Measurements from ENCODE around the gene ADGRG7.
"Not testable (repeated sequence)": the region's sequence is repeated elsewhere in the genome, so short reads cannot be mapped to it uniquely, and the experiment has no call there.

ADGRG7 gene

GRCh38 chr3:100670995-100671394, 61.6 kb downstream of the ADGRG7 start:
- H3K36me3 ChIP-seq (ENCODE audit: insufficient read depth, low read length); H3K4me1 ChIP-seq (ENCODE audit: insufficient read depth, low read length); H3K9me3 ChIP-seq (ENCODE audit: low read length); H3K4me3 ChIP-seq (ENCODE audit: low read length); H2AFZ ChIP-seq (ENCODE audit: low read depth, low read length); H3K27me3 ChIP-seq (ENCODE audit: insufficient read depth, low read length): not testable (repeated sequence)

DNA sequence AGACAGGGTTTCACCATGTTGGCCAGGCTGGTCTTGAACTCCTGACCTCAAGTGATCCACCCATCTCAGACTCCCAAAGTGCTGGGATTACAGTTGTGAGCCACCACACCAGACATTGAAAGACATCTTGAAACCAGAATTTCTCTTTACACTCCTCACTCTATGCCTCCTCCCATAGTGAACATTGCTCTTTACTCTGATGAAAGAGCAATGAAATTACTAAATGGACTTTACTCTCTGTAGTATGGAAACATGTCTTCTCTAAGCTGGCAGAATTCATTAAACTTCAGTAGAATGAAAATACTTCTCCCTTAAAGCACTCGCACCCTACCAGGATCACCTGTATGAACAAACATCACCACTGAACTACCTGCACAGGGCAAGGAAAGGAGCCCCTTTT, 72.1 kb downstream of the ADGRG7 start:
- no peaks in the 10 kb centered on the region for H3K27me3 ChIP-seq (ENCODE audit: insufficient read depth, low read length)
- H3K4me3 ChIP-seq (ENCODE audit: low read length) = no peak overlapping the region
- no peak overlapping the region for H2AFZ ChIP-seq (ENCODE audit: low read depth, low read length)
- H3K9me3 ChIP-seq (ENCODE audit: low read length) = no peaks in the 10 kb centered on the region
- no peaks in the 10 kb centered on the region for H3K36me3 ChIP-seq (ENCODE audit: insufficient read depth, low read length)
- no peaks in the 10 kb centered on the region for H3K4me1 ChIP-seq (ENCODE audit: insufficient read depth, low read length)

DNA sequence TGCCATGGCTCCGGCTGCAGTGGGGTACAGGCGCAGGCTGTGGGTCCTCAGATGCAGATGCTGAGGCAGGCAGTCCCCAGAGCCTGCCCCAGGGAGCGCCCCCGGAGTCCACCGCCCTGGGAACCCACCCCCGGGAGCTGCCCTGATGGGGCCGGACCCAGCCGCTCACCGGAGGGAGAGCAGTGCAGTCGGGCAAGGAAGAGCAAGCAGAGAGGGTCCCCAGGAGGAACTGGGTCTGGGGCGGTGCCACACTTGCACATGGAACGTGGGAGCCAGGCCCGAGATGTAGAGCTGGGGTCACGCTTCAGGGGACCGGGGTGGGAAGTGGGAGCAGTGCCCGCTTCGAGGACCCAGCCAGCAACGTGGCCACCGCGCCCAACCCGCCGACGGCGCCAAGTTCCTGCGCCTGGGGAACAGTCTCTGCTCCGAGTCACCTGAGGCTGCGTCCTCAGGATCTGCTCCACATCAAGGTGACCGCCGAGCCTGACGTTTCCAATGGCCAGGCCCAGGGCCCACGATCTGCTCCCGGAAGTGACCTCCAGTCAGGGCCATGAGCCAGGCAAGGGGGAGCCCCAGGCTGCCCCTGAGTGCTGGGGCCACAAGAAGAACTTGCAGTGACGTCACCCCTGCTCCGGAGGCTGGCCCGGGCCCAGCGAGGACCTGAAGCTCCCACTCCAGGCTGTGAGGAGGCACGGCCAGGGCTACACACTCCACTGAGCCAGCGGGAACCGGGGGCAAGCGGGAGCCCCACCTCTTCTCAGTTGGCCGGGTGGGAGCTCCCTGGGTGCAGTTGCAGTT, 72.9 kb downstream of the ADGRG7 start:
- Histone ChIP-seq H2AFZ (ENCODE audit: low read depth, low read length) (no peak overlapping the region), H3K27me3 (ENCODE audit: insufficient read depth, low read length) (no peaks in the 10 kb centered on the region), H3K9me3 (ENCODE audit: low read length) (no peaks in the 10 kb centered on the region), H3K36me3 (ENCODE audit: insufficient read depth, low read length) (no peaks in the 10 kb centered on the region), H3K4me1 (ENCODE audit: insufficient read depth, low read length) (no peaks in the 10 kb centered on the region), H3K4me3 (ENCODE audit: low read length) (no peak overlapping the region)

DNA sequence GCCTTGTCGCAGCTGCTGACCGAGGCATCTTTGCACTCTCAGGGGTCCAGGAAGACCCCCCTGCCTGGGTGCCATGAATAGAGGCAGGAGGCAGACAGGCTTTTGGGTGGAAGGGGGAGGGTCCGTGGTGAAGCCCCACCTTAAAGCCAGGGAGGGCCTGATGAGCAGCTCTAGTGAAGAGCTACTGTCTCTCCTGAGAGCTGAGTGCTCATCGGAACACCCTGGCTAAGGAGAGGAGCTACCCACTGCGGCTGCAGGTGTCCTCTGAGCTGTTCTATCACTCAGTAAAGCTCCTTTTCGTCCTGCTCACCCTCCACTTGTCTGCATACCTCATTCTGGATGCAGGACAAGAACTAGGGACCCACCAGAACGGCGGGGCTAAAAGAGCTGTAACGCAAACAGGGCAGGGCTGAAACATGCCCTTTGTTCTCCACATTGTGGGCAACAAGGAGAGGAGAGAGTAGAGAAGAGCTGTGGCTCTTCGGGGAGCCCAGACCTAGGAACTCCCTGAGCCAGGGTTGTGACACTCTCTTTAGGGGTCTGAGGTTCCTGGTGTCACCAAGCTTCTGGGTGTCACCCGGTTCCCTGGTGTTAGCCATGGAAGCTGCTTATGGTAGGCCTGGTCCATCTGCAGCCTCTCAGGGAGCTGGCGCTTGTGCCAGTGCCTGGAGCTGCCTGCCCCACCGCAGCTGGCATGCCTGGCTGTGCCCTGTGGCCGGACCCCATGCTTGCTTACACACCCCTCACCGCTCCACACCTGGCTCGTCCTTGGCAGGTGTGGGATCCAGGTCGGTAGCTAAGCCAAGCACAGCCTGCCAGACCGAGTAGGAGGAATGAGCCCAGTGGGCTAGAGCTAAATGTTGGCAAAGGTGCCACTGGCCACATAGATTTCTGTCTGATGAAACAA, 73.7 kb downstream of the ADGRG7 start:
- Histone ChIP-seq H3K27me3 (ENCODE audit: insufficient read depth, low read length) (no peaks in the 10 kb centered on the region), H2AFZ (ENCODE audit: low read depth, low read length) (no peak overlapping the region), H3K4me1 (ENCODE audit: insufficient read depth, low read length) (no peaks in the 10 kb centered on the region), H3K36me3 (ENCODE audit: insufficient read depth, low read length) (no peaks in the 10 kb centered on the region), H3K4me3 (ENCODE audit: low read length) (no peak overlapping the region), H3K9me3 (ENCODE audit: low read length) (no peaks in the 10 kb centered on the region)

GRCh38 chr3:100693225-100693624, 83.8 kb downstream of the ADGRG7 start:
- Histone ChIP-seq H2AFZ (ENCODE audit: low read depth, low read length) (no peak overlapping the region), H3K9me3 (ENCODE audit: low read length) (no peaks in the 10 kb centered on the region), H3K36me3 (ENCODE audit: insufficient read depth, low read length) (no peaks in the 10 kb centered on the region), H3K4me1 (ENCODE audit: insufficient read depth, low read length) (no peaks in the 10 kb centered on the region), H3K27me3 (ENCODE audit: insufficient read depth, low read length) (peaks cover 6% of the 10 kb centered on the region), H3K4me3 (ENCODE audit: low read length) (no peak overlapping the region)

- Histone ChIP-seq H3K9me3 (ENCODE audit: low read length) (no peaks in the 10 kb centered on the region), H3K27me3 (ENCODE audit: insufficient read depth, low read length) (peaks cover 12% of the 10 kb centered on the region), H3K4me1 (ENCODE audit: insufficient read depth, low read length) (no peaks in the 10 kb centered on the region)
These were observed 86.3 kb downstream of the ADGRG7 start for GRCh38 chr3:100695696-100696095.

DNA sequence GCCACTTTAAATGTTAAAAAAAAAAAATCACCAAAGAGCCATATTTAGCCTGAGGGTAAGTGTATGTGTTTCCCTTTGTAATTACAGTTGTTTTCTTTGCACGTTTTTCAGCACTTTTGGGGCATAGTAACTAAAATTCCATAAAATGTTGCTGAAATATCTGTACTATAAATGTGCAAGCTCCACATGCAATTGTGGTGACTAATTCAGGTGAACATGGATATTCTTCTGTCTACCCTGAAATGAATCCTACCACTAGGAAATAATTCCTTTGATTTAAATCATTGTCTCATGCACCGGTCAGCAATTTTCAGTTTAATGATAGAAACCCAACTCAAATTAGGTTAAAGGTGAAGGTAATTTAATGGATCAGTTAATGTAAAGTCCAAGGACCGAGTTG, 86.8 kb downstream of the ADGRG7 start:
- no peaks in the 10 kb centered on the region for H3K4me1 ChIP-seq (ENCODE audit: insufficient read depth, low read length)
- H3K4me3 ChIP-seq (ENCODE audit: low read length) = no peak overlapping the region
- peaks cover 12% of the 10 kb centered on the region for H3K27me3 ChIP-seq (ENCODE audit: insufficient read depth, low read length)
- no peak overlapping the region for H2AFZ ChIP-seq (ENCODE audit: low read depth, low read length)
- H3K36me3 ChIP-seq (ENCODE audit: insufficient read depth, low read length) = no peaks in the 10 kb centered on the region
- H3K9me3 ChIP-seq (ENCODE audit: low read length) = no peaks in the 10 kb centered on the region

More at GRCh38 chr3:100695696-100696095, 86.3 kb downstream of the ADGRG7 start:
- no peaks in the 10 kb centered on the region for H3K36me3 ChIP-seq (ENCODE audit: insufficient read depth, low read length)
- no peak overlapping the region for H3K4me3 ChIP-seq (ENCODE audit: low read length)
- no peak overlapping the region for H2AFZ ChIP-seq (ENCODE audit: low read depth, low read length)

GRCh38 chr3:100697172-100697571, 87.8 kb downstream of the ADGRG7 start:
- peaks cover 12% of the 10 kb centered on the region for H3K27me3 ChIP-seq (ENCODE audit: insufficient read depth, low read length)
- no peak overlapping the region for H3K4me3 ChIP-seq (ENCODE audit: low read length)
- H3K4me1 ChIP-seq (ENCODE audit: insufficient read depth, low read length) = no peaks in the 10 kb centered on the region
- no peaks in the 10 kb centered on the region for H3K36me3 ChIP-seq (ENCODE audit: insufficient read depth, low read length)
- no peaks in the 10 kb centered on the region for H3K9me3 ChIP-seq (ENCODE audit: low read length)
- no peak overlapping the region for H2AFZ ChIP-seq (ENCODE audit: low read depth, low read length)

DNA sequence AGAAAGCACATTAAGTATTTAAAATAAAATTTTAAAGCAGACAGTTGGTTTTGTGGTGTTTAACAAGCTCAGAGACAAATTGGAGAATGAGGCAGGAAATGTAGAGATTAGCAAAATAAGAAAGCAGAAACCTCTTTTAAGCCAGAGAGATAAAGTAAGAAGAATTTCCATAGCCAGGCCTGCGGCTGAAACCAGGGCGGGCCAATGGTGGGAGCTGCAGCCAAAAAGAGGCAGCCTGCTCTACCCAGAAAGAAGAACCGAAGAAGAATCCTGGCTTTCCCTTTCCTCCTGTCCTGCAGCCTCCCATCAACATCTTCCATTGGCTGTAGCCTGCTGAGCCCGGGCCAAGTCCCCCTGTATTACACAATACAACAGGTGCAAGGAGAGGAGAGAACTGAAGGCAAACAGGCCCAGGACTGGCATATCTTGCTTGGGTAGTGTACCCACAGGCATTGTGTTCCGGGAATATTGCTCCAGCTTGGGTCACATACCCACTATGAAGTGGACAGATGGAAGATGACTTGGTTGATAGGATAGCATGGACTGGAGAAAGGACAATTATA, 88.4 kb downstream of the ADGRG7 start:
- Histone ChIP-seq H3K27me3 (ENCODE audit: insufficient read depth, low read length) (peaks cover 12% of the 10 kb centered on the region), H3K4me1 (ENCODE audit: insufficient read depth, low read length) (no peaks in the 10 kb centered on the region), H2AFZ (ENCODE audit: low read depth, low read length) (peak overlapping the region; percentile 36), H3K9me3 (ENCODE audit: low read length) (no peaks in the 10 kb centered on the region), H3K36me3 (ENCODE audit: insufficient read depth, low read length) (no peaks in the 10 kb centered on the region), H3K4me3 (ENCODE audit: low read length) (no peak overlapping the region)

DNA sequence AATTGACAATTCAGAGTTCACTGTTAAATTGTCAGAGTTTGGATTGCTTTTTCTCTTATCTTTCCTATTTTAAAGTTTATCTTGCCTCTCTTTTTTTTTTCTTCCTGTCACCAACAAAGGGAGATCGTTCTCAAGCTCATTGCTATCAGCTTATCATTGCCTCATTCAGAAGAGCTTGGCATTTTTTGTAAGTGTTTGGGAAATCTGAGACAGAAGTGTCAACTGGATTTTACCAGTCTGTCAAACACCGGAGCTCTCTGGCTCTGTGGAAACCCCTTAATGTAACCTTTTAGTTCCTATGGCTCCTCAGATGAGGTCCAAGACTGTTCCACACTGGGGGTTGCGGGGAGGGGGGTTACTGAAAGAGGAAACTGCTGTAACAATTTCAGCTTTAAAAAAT, 89.3 kb downstream of the ADGRG7 start:
- Histone ChIP-seq H3K4me3 (ENCODE audit: low read length) (no peak overlapping the region), H3K9me3 (ENCODE audit: low read length) (no peaks in the 10 kb centered on the region)

GRCh38 chr3:100700708-100701107, 91.3 kb downstream of the ADGRG7 start:
- H3K36me3 ChIP-seq (ENCODE audit: insufficient read depth, low read length) = no peaks in the 10 kb centered on the region
- H3K4me1 ChIP-seq (ENCODE audit: insufficient read depth, low read length) = no peaks in the 10 kb centered on the region
- peaks cover 19% of the 10 kb centered on the region for H3K27me3 ChIP-seq (ENCODE audit: insufficient read depth, low read length)

More for the DNA sequence above, 89.3 kb downstream of the ADGRG7 start:
- Histone ChIP-seq H3K4me1 (ENCODE audit: insufficient read depth, low read length) (no peaks in the 10 kb centered on the region), H3K36me3 (ENCODE audit: insufficient read depth, low read length) (no peaks in the 10 kb centered on the region), H3K27me3 (ENCODE audit: insufficient read depth, low read length) (peaks cover 14% of the 10 kb centered on the region), H2AFZ (ENCODE audit: low read depth, low read length) (peak overlapping the region; percentile 36)

DNA sequence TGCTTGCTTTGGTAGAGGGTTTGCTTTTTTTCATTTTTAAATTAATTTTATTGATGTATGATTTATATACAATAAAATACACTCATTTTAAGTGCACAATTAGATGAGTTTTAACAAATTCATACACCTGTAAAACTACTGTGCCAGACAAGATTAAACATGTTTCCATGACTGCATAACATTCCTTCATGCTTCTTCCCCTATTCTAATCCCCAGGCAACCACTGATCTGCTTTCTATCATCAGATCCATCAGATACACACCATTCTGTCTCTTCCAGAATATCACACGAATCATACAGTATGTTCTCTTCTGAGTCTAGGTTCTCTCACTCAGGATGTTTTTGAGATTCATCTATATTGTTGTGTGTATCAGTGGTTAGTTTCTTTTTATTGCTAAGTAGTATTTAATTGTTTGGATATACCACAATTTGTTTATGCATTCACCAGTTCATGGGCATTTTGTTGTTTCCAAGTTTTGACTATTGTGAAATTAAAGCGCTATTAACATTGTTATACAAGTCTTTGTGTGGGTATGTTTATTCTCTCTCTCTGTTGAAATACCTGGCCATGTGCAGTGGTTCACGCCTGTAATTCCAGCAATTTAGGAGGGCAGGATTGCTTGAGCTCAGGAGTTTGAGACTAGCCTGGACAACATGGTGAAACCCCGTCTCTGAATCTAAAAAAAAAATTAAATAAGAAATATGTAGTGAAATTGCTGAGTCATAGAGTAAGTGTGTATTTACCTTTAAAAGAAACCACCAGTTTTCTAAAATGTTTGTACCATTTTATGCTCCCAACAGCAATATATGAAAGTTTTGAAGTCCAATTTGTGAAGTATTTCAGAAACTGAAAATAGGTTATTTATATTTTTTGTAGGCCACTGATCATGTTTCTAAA, 92.9 kb downstream of the ADGRG7 start:
- Histone ChIP-seq H3K9me3 (ENCODE audit: low read length) (no peaks in the 10 kb centered on the region), H3K4me1 (ENCODE audit: insufficient read depth, low read length) (no peaks in the 10 kb centered on the region), H2AFZ (ENCODE audit: low read depth, low read length) (no peak overlapping the region), H3K27me3 (ENCODE audit: insufficient read depth, low read length) (peaks cover 35% of the 10 kb centered on the region), H3K4me3 (ENCODE audit: low read length) (no peak overlapping the region), H3K36me3 (ENCODE audit: insufficient read depth, low read length) (no peaks in the 10 kb centered on the region)

More at GRCh38 chr3:100700708-100701107, 91.3 kb downstream of the ADGRG7 start:
- H3K4me3 ChIP-seq (ENCODE audit: low read length) = no peak overlapping the region
- H3K9me3 ChIP-seq (ENCODE audit: low read length) = no peaks in the 10 kb centered on the region
- no peak overlapping the region for H2AFZ ChIP-seq (ENCODE audit: low read depth, low read length)

Data from neuron (in vitro differentiated cells).